ENCODE results near the gene SEPTIN11. TPM values are rescaled to one million over a fixed set of nuclear protein-coding genes. Genes with fewer than 3 reads are reported as not detected.

The SEPTIN11 gene
- total RNA-seq = 189 and 241 TPM in 2 replicates

GRCh38 chr4:76949276-76950051 is at the start of gene SEPTIN11:
Gene SEPTIN11 (plus strand): TSS chr4:76949752. CDS start chr4:76949904, 152 bp downstream.

Other genes starting within 250 kb of the SEPTIN11 start
- under 0.01 TPM in 1 of 2 replicates, not detected in the other for gene SOWAHB, start 51.6 kb upstream of the SEPTIN11 start, total RNA-seq
- 104 and 142 TPM in 2 replicates for gene CCNI, start 126.2 kb downstream of the SEPTIN11 start, total RNA-seq
- gene CCNG2, start 207.5 kb downstream of the SEPTIN11 start, total RNA-seq = 18.5 and 32.6 TPM in 2 replicates